Testis (tissue), 2 donors: ENCODE measurements around the gene DENND1A.

ENCODE experiments used
- POLR2A ChIP-seq: fragments of 450-650 bp; IDR thresholded peaks from one replicate; pipeline ENCODE4 v1.6.1; 2017; ENCODE audit warnings: antibody characterized with exemption, mild to moderate bottlenecking, moderate library complexity
- TF ChIP-seq, protein P1 (sequence below), 3 experiments: fragments of 450-650 bp in 2 of 3; fragments of 200-600 bp in 1 of 3; sonication (generic) in 1 of 3; IDR thresholded peaks; one replicate each; pipeline ENCODE4 v1.5.1; 2016 to 2019; ENCODE audit warnings: antibody characterized with exemption in 3 of 3, mild to moderate bottlenecking in 2 of 3, moderate library complexity in 1 of 3

DNA sequence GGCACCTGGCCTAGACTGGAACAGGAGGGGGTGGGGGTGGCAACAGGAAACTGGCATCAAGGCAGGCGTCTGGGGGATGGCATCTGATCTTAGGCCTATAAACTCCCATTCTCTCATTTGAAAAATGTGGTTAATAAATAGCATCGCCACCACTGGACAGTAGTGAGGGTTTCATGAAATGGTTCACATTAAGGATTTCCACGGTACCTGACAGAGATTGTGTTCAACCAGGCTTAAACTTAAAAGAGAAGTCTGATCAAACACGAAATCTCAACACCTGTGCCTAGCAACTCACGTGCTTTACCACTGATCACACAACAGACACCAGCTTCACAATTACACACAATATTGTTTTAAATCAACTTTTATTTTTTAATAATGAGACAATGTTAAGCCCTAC lies 3.0 kb downstream of the DENND1A start:
- TF ChIP-seq, protein P1, sequence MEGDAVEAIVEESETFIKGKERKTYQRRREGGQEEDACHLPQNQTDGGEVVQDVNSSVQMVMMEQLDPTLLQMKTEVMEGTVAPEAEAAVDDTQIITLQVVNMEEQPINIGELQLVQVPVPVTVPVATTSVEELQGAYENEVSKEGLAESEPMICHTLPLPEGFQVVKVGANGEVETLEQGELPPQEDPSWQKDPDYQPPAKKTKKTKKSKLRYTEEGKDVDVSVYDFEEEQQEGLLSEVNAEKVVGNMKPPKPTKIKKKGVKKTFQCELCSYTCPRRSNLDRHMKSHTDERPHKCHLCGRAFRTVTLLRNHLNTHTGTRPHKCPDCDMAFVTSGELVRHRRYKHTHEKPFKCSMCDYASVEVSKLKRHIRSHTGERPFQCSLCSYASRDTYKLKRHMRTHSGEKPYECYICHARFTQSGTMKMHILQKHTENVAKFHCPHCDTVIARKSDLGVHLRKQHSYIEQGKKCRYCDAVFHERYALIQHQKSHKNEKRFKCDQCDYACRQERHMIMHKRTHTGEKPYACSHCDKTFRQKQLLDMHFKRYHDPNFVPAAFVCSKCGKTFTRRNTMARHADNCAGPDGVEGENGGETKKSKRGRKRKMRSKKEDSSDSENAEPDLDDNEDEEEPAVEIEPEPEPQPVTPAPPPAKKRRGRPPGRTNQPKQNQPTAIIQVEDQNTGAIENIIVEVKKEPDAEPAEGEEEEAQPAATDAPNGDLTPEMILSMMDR (IDR thresholded peaks at IDR 0.05), result no peak
- no peak for TF ChIP-seq POLR2A
